Activated CD8-positive, alpha-beta T cell treated with anti-CD3 and anti-CD28 coated beads, Interleukin-2, amount 10 ng/mL, durations not matched to agents 7 days and 5 days (primary cell): ENCODE data around the gene CNOT6. TPM values are rescaled to one million over a fixed set of nuclear protein-coding genes. Genes with fewer than 3 reads are reported as not detected.

Experiments used
- ATAC-seq: fragments of 150-1000 bp; cut with Tn5 transposase; one replicate; pipeline ENCODE4 v1.10.0; 2021; ENCODE audit warnings: moderate library complexity
- CTCF ChIA-PET: fragments of 350-600 bp; sonication (Branson Sonifier 250); formaldehyde crosslinking; loops from one replicate; lab custom pipeline; 2021; ENCODE audit warnings: antibody characterized with exemption; lab: Charles Lee
- POLR2A ChIA-PET: fragments of 350-600 bp; sonication (Branson Sonifier 250); formaldehyde crosslinking; loops from one replicate; lab custom pipeline; 2021; ENCODE audit warnings: antibody characterized with exemption; lab: Charles Lee
- DNase-seq: peaks from one replicate; pipeline ENCODE4 v3.0.0-alpha.2; 2020
- H3K27ac Mint-ChIP-seq: one replicate; pipeline ENCODE4 v1.8.0; 2021; ENCODE audit warnings: mild to moderate bottlenecking, mixed read lengths
- H3K27me3 Mint-ChIP-seq: one replicate; pipeline ENCODE4 v1.8.0; 2021; ENCODE audit warnings: low read depth, mixed read lengths
- H3K36me3 Mint-ChIP-seq: one replicate; pipeline ENCODE4 v1.8.0; 2021; ENCODE audit warnings: low read depth, mixed read lengths
- H3K4me1 Mint-ChIP-seq: one replicate; pipeline ENCODE4 v1.8.0; 2021; ENCODE audit warnings: low read depth, mixed read lengths
- H3K4me3 Mint-ChIP-seq: one replicate; pipeline ENCODE4 v1.8.0; 2021; ENCODE audit warnings: mild to moderate bottlenecking, mixed read lengths
- H3K9me3 Mint-ChIP-seq: one replicate; pipeline ENCODE4 v1.8.0; 2022; ENCODE audit warnings: mixed read lengths; ENCODE audit not compliant: insufficient read depth
- total RNA-seq, 2 experiments: library from RNA; stranded (reverse); gene quantifications; one replicate each; pipeline ENCODE4 v1.2.3, GENCODE V29; 2021

The CNOT6 gene
- total RNA-seq, 2 experiments from 2014 or later, result 36.3 to 43.0 TPM

GRCh38 chr5:180545248-180545647 lies 51.1 kb downstream of the CNOT6 start:
- ATAC-seq, result no peak
- Mint-ChIP-seq H3K36me3 (peaks cover 44% of the 10 kb centered on the region), H3K4me3 (no peak overlapping the region), H3K27ac (no peak overlapping the region), H3K9me3 (no peaks in the 10 kb centered on the region), H3K4me1 (peaks cover 4% of the 10 kb centered on the region), H3K27me3 (no peaks in the 10 kb centered on the region)
- no peak for DNase-seq
- POLR2A ChIA-PET, result no interaction called here
- CTCF ChIA-PET, result no interaction called here

- Mint-ChIP-seq H3K4me3 (no peak overlapping the region), H3K27me3 (no peaks in the 10 kb centered on the region), H3K27ac (no peak overlapping the region), H3K4me1 (peaks cover 4% of the 10 kb centered on the region), H3K9me3 (no peaks in the 10 kb centered on the region), H3K36me3 (peaks cover 47% of the 10 kb centered on the region)
- ChIA-PET CTCF (no interaction called here), POLR2A (no interaction called here)
- DNase-seq (no peak), ATAC-seq (no peak)
Observed at GRCh38 chr5:180548563-180548962, 54.4 kb downstream of the CNOT6 start.

DNA sequence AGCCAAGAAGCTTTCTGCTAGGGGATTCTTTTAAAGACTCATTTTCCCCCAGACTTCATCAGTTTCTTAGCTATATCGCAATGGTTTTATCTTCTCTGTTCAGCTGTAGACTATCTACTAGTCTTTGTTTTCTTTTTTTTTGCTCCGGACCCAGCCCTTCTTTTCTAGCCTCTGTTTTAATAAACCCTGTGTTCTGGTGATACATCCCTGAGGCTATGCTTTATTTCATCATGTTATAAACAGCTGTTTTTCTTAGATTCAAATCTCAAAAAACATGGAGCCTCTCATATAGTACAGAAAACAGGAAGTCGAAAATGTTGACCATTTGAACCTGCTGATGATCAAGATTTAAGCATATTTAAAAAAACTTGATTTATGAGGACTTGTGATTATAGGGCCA lies 59.4 kb downstream of the CNOT6 start:
- POLR2A ChIA-PET, result no interaction called here
- H3K36me3 Mint-ChIP-seq, result peaks cover 51% of the 10 kb centered on the region

GRCh38 chr5:180555168-180555921 lies 61.2 kb downstream of the CNOT6 start:
- Mint-ChIP-seq H3K4me1 (peaks cover 2% of the 10 kb centered on the region), H3K27ac (no peak overlapping the region)
- CTCF ChIA-PET, result no interaction called here

More for the DNA sequence above, 59.4 kb downstream of the CNOT6 start:
- H3K4me3 Mint-ChIP-seq, result no peak overlapping the region
- peaks cover 4% of the 10 kb centered on the region for H3K4me1 Mint-ChIP-seq
- DNase-seq, result no peak
- no peaks in the 10 kb centered on the region for H3K27me3 Mint-ChIP-seq
- H3K27ac Mint-ChIP-seq, result peak overlapping the region; percentile 11
- H3K9me3 Mint-ChIP-seq, result no peaks in the 10 kb centered on the region
- no peak for ATAC-seq
- CTCF ChIA-PET, result no interaction called here

GRCh38 chr5:180557217-180557809 lies 63.1 kb downstream of the CNOT6 start:
- Mint-ChIP-seq H3K9me3 (no peaks in the 10 kb centered on the region), H3K4me1 (peaks cover 8% of the 10 kb centered on the region), H3K27ac (no peak overlapping the region), H3K36me3 (peaks cover 65% of the 10 kb centered on the region), H3K4me3 (no peak overlapping the region), H3K27me3 (no peaks in the 10 kb centered on the region)
- POLR2A ChIA-PET, result no interaction called here
- ATAC-seq (no peak), DNase-seq (no peak)
- CTCF ChIA-PET, result no interaction called here

More at GRCh38 chr5:180555168-180555921, 61.2 kb downstream of the CNOT6 start:
- no peaks in the 10 kb centered on the region for H3K9me3 Mint-ChIP-seq
- no peak overlapping the region for H3K4me3 Mint-ChIP-seq
- no peaks in the 10 kb centered on the region for H3K27me3 Mint-ChIP-seq
- ATAC-seq (no peak), DNase-seq (no peak)
- POLR2A ChIA-PET, result no interaction called here
- H3K36me3 Mint-ChIP-seq, result peaks cover 56% of the 10 kb centered on the region

- Mint-ChIP-seq H3K36me3 (peaks cover 63% of the 10 kb centered on the region), H3K4me1 (peaks cover 14% of the 10 kb centered on the region), H3K9me3 (no peaks in the 10 kb centered on the region), H3K4me3 (no peak overlapping the region), H3K27ac (no peak overlapping the region), H3K27me3 (no peaks in the 10 kb centered on the region)
- no peak for ATAC-seq
- POLR2A ChIA-PET, result no interaction called here
- no peak for DNase-seq
- CTCF ChIA-PET, result no interaction called here
Observed at GRCh38 chr5:180558232-180558631, 64.1 kb downstream of the CNOT6 start.

- peaks cover 25% of the 10 kb centered on the region for H3K4me1 Mint-ChIP-seq
- CTCF ChIA-PET, result no interaction called here
- no peak overlapping the region for H3K4me3 Mint-ChIP-seq
- H3K36me3 Mint-ChIP-seq, result peaks cover 72% of the 10 kb centered on the region
- no peaks in the 10 kb centered on the region for H3K27me3 Mint-ChIP-seq
- H3K27ac Mint-ChIP-seq, result no peak overlapping the region
- DNase-seq (no peak), ATAC-seq (no peak)
- POLR2A ChIA-PET, result no interaction called here
- H3K9me3 Mint-ChIP-seq, result no peaks in the 10 kb centered on the region
Observed at GRCh38 chr5:180563994-180564393, 69.8 kb downstream of the CNOT6 start.

- Mint-ChIP-seq H3K27ac (no peak overlapping the region), H3K36me3 (peaks cover 58% of the 10 kb centered on the region), H3K9me3 (no peaks in the 10 kb centered on the region), H3K4me3 (no peak overlapping the region), H3K27me3 (no peaks in the 10 kb centered on the region), H3K4me1 (peaks cover 11% of the 10 kb centered on the region)
- ChIA-PET POLR2A (no interaction called here), CTCF (no interaction called here)
- ATAC-seq, result no peak
- DNase-seq, result no peak
Observed at GRCh38 chr5:180568914-180569313, 74.7 kb downstream of the CNOT6 start.

GRCh38 chr5:180575571-180575970 lies 81.4 kb downstream of the CNOT6 start:
- ChIA-PET CTCF (interaction anchor here (0.7 kb wide), 1 partner anchor 44 kb away, joined by 3 read pairs; no protein-coding TSS in a partner anchor), POLR2A (no interaction called here)
- Mint-ChIP-seq H3K36me3 (peaks cover 41% of the 10 kb centered on the region), H3K27ac (no peak overlapping the region), H3K9me3 (no peaks in the 10 kb centered on the region), H3K4me3 (no peak overlapping the region), H3K4me1 (no peaks in the 10 kb centered on the region), H3K27me3 (no peaks in the 10 kb centered on the region)
- DNase-seq (no peak), ATAC-seq (no peak)

DNA sequence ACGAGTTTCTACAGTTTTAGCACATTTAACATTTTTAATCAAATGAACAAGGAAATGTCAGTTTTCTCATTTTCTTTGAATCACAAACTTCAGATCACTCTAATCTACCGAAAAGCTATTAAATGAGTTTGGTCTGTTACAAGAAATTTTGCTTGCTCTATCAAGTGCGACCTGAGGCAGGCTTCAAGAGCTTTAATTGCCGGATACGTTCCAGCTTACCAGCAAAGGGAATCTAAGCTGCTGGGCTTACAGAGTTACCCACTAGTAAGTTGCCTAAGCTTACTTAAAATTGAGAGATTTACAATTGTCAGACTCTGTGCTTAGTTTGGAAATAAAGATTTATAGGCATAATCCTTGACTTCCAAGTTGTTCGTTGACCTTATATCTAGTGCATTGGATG lies 86.5 kb downstream of the CNOT6 start:
- H3K4me3 Mint-ChIP-seq, result no peak overlapping the region
- ATAC-seq (no peak), DNase-seq (no peak)
- no peaks in the 10 kb centered on the region for H3K9me3 Mint-ChIP-seq
- H3K4me1 Mint-ChIP-seq, result no peaks in the 10 kb centered on the region
- peaks cover 19% of the 10 kb centered on the region for H3K36me3 Mint-ChIP-seq
- H3K27me3 Mint-ChIP-seq, result peaks cover 2% of the 10 kb centered on the region
- ChIA-PET POLR2A (no interaction called here), CTCF (interaction anchor here (1.1 to 1.2 kb wide), 2 partner anchors 15 to 36 kb away, joined by 3 read pairs; no protein-coding TSS in a partner anchor)
- H3K27ac Mint-ChIP-seq, result no peak overlapping the region

DNA sequence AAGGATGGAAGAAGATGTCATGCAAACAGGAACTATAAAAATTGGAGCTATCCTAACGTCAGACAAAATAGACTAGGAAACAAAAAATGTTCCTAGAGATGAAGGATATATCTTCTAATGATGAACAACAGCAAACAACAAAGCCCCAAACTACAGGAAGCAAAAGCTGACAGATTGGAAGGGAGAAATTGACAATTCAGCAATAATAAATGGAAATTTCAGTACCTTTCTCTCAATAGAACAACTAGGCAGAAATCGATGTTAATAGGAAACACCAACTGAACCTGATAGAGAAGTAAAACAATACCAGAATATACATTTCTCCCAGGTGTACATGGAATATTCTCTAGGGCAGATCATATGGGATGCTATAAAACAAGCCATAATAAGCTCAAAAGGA lies 89.6 kb downstream of the CNOT6 start:
- Mint-ChIP-seq H3K4me3 (no peak overlapping the region), H3K27me3 (peaks cover 23% of the 10 kb centered on the region), H3K4me1 (no peaks in the 10 kb centered on the region), H3K27ac (no peak overlapping the region), H3K9me3 (no peaks in the 10 kb centered on the region), H3K36me3 (no peaks in the 10 kb centered on the region)
- DNase-seq (no peak), ATAC-seq (no peak)
- ChIA-PET POLR2A (no interaction called here), CTCF (interaction anchor here (2.6 kb wide), 1 partner anchor 22 kb away, joined by 5 read pairs; no protein-coding TSS in a partner anchor)

DNA sequence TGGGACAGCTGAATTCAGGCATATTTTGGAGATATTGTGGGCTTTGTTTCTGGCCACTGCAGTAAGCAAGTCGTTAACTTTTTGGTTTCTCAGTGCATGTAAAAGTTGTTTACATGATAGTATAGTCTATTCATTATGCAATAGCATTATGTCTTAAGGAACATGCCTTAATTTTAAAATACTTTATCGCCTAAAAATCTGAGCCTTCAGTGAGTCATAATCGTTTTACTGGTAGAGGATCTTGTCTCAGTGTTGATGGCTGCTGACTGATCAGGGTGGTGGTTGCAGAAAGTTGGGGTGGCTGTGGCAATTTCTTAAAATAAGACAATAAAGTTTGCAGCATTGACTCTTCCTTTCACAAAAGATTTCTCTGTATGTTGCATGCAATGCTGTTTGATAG lies 92.0 kb downstream of the CNOT6 start:
- Mint-ChIP-seq H3K27ac (no peak overlapping the region), H3K4me3 (no peak overlapping the region), H3K27me3 (peaks cover 34% of the 10 kb centered on the region), H3K36me3 (no peaks in the 10 kb centered on the region), H3K9me3 (no peaks in the 10 kb centered on the region), H3K4me1 (peaks cover 5% of the 10 kb centered on the region)
- ChIA-PET CTCF (no interaction called here), POLR2A (no interaction called here)
- ATAC-seq (no peak), DNase-seq (no peak)
